GM10248 (cell line): ENCODE data around the gene GSDME.
"Not testable (repeated sequence)": the region's sequence is repeated elsewhere in the genome, so short reads cannot be mapped to it uniquely, and the experiment has no call there.

Source experiments
- CTCF ChIA-PET: fragments of 300-600 bp; sonication (Branson Sonifier 250); formaldehyde crosslinking; extraction: SDS; loops from one replicate; lab custom pipeline; 2021; ENCODE audit warnings: antibody characterized with exemption; lab: Yijun Ruan, JAX
- POLR2A ChIA-PET: fragments of 350-650 bp; sonication (Branson Sonifier 250); formaldehyde crosslinking; extraction: SDS; loops from one replicate; lab custom pipeline; 2020; ENCODE audit warnings: antibody characterized with exemption; lab: Yijun Ruan, JAX
- DNase-seq: peaks from one replicate; pipeline ENCODE4 v3.0.0; 2012; ENCODE audit errors: extremely low spot score
- TF ChIP-seq, protein P1 (sequence below): IDR thresholded peaks from 2 replicates; pipeline ENCODE4 v1.5.1; 2012; ENCODE audit warnings: mild to moderate bottlenecking, low read depth; ENCODE audit errors: extremely low read depth, missing control alignments, control extremely low read depth

Gene GSDME

DNA sequence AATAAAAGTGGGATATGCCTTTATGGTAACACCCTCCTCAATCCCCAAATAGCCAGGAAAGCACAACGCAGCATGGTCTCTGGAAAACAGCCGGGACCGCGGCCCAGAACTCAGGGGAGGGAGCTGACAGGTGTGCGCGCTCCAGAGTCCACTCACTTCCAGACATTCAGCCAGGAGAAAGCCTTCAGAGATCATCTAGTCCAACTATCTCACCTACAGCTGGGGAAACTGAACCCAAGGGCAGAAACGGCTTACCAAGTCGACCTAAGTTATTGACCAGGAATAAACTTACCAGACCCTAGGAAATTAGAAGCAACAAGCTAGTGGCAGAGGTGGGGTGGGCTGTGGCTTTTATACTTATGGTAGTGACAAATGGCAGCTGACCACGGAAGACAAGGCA, 16.4 kb downstream of the GSDME start:
- ChIA-PET POLR2A (interaction anchor here (1.1 to 1.3 kb wide), 2 partner anchors 8 to 14 kb away, joined by 3 to 4 read pairs; no protein-coding TSS in a partner anchor), CTCF (interaction anchor here (1.6 to 2.1 kb wide), 2 partner anchors 14 to 71 kb away, joined by 3 to 8 read pairs; no protein-coding TSS in a partner anchor)
- DNase-seq, result no peak

DNA sequence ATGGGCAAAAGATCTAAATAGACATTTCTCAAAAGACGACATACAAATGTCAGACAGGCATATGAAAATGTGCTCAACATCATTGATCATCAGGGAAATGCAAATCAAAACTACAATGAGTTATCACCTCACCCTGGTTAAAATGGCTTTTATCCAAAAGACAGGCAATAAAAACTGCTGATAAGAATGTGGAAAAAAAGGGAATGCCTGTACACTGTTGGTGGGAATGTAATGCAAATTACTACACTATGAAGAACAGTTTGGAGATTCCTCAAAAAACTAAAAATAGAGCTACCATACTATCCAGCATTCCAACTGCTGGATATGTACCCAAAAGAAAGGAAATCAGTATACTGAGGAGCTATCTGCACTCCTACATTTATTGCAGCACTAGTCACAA, 18.0 kb downstream of the GSDME start:
- no peak for DNase-seq
- ChIA-PET POLR2A (no interaction called here), CTCF (interaction anchor here (1.6 kb wide), 1 partner anchor 12 kb away, joined by 5 read pairs; no protein-coding TSS in a partner anchor)
- TF ChIP-seq, protein P1, sequence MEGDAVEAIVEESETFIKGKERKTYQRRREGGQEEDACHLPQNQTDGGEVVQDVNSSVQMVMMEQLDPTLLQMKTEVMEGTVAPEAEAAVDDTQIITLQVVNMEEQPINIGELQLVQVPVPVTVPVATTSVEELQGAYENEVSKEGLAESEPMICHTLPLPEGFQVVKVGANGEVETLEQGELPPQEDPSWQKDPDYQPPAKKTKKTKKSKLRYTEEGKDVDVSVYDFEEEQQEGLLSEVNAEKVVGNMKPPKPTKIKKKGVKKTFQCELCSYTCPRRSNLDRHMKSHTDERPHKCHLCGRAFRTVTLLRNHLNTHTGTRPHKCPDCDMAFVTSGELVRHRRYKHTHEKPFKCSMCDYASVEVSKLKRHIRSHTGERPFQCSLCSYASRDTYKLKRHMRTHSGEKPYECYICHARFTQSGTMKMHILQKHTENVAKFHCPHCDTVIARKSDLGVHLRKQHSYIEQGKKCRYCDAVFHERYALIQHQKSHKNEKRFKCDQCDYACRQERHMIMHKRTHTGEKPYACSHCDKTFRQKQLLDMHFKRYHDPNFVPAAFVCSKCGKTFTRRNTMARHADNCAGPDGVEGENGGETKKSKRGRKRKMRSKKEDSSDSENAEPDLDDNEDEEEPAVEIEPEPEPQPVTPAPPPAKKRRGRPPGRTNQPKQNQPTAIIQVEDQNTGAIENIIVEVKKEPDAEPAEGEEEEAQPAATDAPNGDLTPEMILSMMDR, result no peak

More for the DNA sequence above, 16.4 kb downstream of the GSDME start:
- TF ChIP-seq, protein P1, result no peak

DNA sequence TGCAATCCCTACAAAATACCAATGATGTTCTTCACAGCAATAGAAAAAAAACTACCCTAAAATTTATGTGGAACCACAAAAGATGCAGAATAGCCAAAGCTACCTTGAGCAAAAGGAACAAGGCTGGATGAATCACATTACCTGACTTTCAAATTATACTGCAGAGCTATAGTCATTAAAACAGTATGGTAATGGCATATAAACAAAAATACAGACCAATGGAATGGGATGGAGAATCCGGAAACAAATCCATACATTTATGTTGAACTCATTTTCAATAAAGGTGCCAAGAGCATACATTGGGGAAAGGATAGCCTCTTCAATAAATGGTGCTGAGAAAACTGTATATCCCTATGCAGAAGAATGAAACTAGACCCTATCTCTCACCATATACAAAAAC, 18.7 kb downstream of the GSDME start:
- POLR2A ChIA-PET, result no interaction called here
- TF ChIP-seq, protein P1, result no peak

DNA sequence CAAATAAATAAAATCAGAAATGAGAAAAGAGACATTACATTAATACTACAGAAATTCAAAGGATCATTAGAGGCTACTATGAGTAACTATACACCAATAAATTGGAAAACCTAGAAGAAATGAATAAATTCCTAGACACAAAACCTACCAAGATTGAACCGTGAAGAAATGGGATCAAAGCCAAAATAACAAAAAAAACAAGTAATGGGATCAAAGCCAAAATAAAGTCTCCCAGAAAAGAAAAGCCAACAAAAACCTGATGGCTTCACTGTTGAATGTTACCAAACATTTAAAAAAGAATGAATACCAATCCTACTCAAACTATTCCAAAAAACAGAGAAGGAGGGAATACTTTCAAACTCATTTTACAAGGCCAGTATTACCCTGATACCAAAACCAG, 20.0 kb downstream of the GSDME start:
- ChIA-PET POLR2A (no interaction called here), CTCF (no interaction called here)
- TF ChIP-seq, protein P1, result no peak
- no peak for DNase-seq

More for the DNA sequence above, 18.7 kb downstream of the GSDME start:
- CTCF ChIA-PET, result interaction anchor here (1.3 to 1.6 kb wide), 2 partner anchors 12 to 397 kb away, joined by 3 to 5 read pairs; no protein-coding TSS in a partner anchor
- DNase-seq, result no peak

DNA sequence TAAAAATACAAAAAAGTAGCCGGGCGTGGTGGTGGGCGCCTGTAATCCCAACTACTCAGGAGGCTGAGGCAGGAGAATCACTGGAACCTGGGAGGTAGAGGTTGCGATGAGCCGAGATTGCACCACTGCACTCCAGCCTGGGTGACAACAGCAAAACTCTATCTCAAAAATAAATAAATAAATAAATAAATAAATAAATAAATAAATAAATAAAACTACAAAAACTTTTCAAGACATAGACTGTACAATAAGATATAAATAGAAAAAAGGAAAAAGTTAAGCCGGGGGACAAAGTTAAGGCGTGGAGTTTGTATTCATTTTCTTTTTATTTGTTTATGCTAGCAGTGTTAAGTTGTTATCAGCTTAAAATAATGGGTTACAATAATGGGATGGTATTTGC, 21.7 kb downstream of the GSDME start:
- POLR2A ChIA-PET, DNase-seq: not testable (repeated sequence)
- CTCF ChIA-PET, result interaction anchor here (1.4 kb wide), 1 partner anchor 19 kb away, joined by 5 read pairs; no protein-coding TSS in a partner anchor

DNA sequence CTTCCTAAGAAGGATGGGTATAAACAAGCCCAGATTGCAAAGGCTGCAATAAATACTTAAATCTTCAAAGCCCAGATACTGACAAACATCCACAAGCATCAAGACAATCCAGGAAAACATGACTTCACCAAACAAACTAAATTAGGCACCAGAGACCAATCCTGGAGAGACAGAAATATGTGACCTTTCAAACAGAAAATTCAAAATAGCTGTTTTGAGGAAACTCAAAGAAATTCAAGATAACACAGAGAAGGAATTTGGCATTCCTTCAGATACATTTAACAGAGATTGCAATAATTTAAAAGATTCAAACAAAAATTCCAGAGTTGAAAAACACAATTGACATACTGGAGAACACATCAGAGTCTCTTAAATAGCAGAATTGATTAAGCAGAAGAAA, 23.0 kb downstream of the GSDME start:
- ChIA-PET POLR2A (no interaction called here), CTCF (interaction anchor here (1.0 to 2.0 kb wide), 5 partner anchors 12 to 358 kb away, joined by 3 to 8 read pairs (median 4); no protein-coding TSS in a partner anchor)
- no peak for DNase-seq
- TF ChIP-seq, protein P1, result no peak

DNA sequence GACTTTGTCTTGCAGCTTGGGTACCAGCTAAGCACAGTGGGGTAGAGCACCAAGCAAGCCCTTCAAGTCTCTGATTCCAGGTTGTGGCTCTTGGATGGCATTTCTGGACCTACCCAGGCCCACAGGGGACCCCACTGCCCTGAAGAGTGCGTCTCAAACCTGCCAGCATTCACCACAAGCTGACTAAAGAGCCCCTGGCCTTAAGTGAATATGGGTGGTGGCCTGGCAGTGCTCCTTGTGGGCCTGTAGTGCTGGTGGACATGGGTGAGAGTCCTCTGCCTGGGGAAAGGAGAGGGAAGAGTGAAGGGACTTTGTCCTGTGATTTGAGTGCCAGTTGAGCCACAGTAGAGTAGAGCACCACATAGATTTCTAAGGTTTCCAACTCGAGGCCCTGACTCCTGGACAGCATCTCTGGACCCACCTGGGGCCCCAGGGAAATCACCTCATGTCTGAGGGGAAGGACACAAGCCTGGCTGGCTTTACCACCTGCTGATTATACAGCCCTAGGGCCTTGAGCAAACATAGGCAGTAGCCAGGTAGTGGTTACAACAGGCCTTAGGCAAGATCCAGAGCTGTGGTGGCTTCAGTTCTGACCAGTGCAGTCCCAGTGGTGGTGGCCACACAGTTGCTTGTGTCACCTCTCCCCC, 23.7 kb downstream of the GSDME start:
- TF ChIP-seq, protein P1, result no peak
- no peak for DNase-seq
- ChIA-PET POLR2A (interaction anchor here (1.2 kb wide), 1 partner anchor 8 kb away, joined by 4 read pairs; no protein-coding TSS in a partner anchor), CTCF (interaction anchor here (1.1 to 2.0 kb wide), 5 partner anchors 16 to 365 kb away, joined by 3 to 8 read pairs (median 4); no protein-coding TSS in a partner anchor)
